ENCODE results near the gene KPTN.

Gene KPTN

GRCh38 chr19:47432091-47432490 is 51.9 kb downstream of the KPTN start:
- no peak for FAIRE-seq

GRCh38 chr19:47430041-47430802 is 53.8 kb downstream of the KPTN start:
- no peak for FAIRE-seq

- no peak for FAIRE-seq
These were observed 54.8 kb downstream of the KPTN start for GRCh38 chr19:47429140-47429793.

- peak; percentile 51 for FAIRE-seq
These were observed 55.7 kb downstream of the KPTN start for GRCh38 chr19:47428177-47428894.

- no peak for FAIRE-seq
These were observed 56.5 kb downstream of the KPTN start for GRCh38 chr19:47427241-47428176.

Data from endometrium (tissue), 2 donors.